Inferior parietal cortex (tissue), 1 donor: ENCODE results near the gene CXCL1.

Experiments
- DNase-seq: peaks from one replicate; pipeline ENCODE4 v3.0.0-alpha.2; 2016; ENCODE audit errors: extremely low spot score

CXCL1 gene

DNA sequence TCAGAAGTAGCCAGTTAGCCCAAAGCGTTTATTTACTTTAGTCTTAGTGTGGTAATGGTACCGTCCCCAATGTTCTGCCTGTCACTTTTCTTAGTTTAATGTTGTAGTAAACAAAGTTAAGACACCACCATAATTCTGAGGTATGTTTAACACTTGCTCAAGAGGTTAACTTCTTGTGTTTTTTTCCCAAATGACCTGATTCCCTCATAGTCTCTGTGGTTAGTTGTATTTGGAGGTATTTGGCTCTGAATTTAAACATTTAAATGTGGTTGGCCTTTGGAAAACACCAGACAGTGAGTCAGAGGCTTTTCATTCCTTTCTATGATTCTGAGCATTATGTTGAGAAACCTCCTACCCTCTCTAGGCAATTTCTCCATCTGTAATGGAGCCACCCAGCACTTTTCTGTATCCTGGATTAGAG, 47.9 kb downstream of the CXCL1 start:
- no peak for DNase-seq

DNA sequence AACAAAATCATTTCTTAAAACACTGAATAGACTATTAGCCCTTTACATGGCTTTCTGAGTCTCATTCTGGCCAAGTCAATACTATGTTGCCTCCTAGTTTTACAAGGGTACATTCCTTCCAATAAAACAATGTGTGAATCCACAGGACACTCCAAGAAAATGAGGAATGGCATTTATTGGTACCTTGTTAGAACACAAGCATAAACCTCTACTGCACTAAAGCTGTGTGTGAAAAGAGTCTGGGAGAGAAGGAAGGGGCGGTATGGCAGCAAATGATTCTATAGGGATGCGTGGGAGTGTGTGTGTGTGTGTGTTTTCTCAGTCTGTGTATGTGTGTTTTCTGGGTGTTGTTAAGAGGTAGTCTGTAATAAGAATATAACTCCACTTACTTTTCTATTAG, 48.9 kb downstream of the CXCL1 start:
- no peak for DNase-seq

DNA sequence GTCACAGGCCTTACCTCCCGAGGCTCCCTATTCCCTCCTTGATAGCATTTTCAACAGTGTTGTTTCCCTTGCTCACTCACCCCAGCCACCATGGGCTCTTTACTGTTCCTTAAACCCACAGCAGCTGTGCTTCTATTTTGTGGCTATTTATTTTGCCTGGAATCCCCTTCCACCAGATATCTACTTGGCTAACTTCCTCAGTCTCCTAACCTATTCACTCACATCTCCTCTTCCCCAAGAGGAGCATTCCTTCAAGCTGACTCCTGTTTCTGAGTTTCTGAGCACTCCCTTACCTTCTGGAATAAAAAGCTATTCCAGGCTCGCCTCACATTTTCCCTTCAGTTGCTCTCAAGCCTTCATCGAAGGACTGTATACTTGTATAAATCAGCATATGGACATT, 50.5 kb downstream of the CXCL1 start:
- no peak for DNase-seq
